ENCODE results near the gene PRKAR1B. TPM values are rescaled to one million over a fixed set of nuclear protein-coding genes. Genes with fewer than 3 reads are reported as not detected.

The PRKAR1B gene
- 7.4 and 14.0 TPM in 2 replicates for total RNA-seq

GRCh38 chr7:727104-727805 is at the start of gene PRKAR1B:
Gene PRKAR1B (minus strand): TSS chr7:727281. CDS start chr7:711505, 15,776 bp downstream.
- no peak for FAIRE-seq
- no peak for TF ChIP-seq CTCF (IDR thresholded peaks at IDR 0.05; ENCODE audit: insufficient read depth, low read length, severe bottlenecking)
- no peak for DNase-seq (ENCODE audit: low read depth)
- Histone ChIP-seq H3K4me3 (ENCODE audit: low read depth, low read length) (peak within 1 kb of the TSS; percentile 48), H3K27me3 (ENCODE audit: control insufficient read depth, insufficient read depth, low read length) (no peaks in the 10 kb centered on the region), H3K36me3 (ENCODE audit: control insufficient read depth, insufficient read depth, low read length) (no peaks in the 10 kb centered on the region)

- Histone ChIP-seq H3K4me3 (ENCODE audit: low read depth, low read length) (no peak overlapping the region), H3K27me3 (ENCODE audit: control insufficient read depth, insufficient read depth, low read length) (no peaks in the 10 kb centered on the region), H3K36me3 (ENCODE audit: control insufficient read depth, insufficient read depth, low read length) (peaks cover 19% of the 10 kb centered on the region)
- DNase-seq (ENCODE audit: low read depth): no peak
- TF ChIP-seq CTCF (IDR thresholded peaks at IDR 0.05; ENCODE audit: insufficient read depth, low read length, severe bottlenecking): no peak
- FAIRE-seq: no peak
Measured at GRCh38 chr7:776381-776780, 49.3 kb upstream of the PRKAR1B start.

- H3K4me3 ChIP-seq (ENCODE audit: low read depth, low read length): no peak overlapping the region
Measured at GRCh38 chr7:774161-775109, 47.4 kb upstream of the PRKAR1B start.

GRCh38 chr7:773622-773915 is 46.5 kb upstream of the PRKAR1B start:
- Histone ChIP-seq H3K27me3 (ENCODE audit: control insufficient read depth, insufficient read depth, low read length) (no peaks in the 10 kb centered on the region), H3K36me3 (ENCODE audit: control insufficient read depth, insufficient read depth, low read length) (peaks cover 18% of the 10 kb centered on the region), H3K4me3 (ENCODE audit: low read depth, low read length) (no peak overlapping the region)
- FAIRE-seq: no peak
- TF ChIP-seq CTCF (IDR thresholded peaks at IDR 0.05; ENCODE audit: insufficient read depth, low read length, severe bottlenecking): no peak
- DNase-seq (ENCODE audit: low read depth): no peak

More at GRCh38 chr7:774161-775109, 47.4 kb upstream of the PRKAR1B start:
- Histone ChIP-seq H3K36me3 (ENCODE audit: control insufficient read depth, insufficient read depth, low read length) (peaks cover 18% of the 10 kb centered on the region), H3K27me3 (ENCODE audit: control insufficient read depth, insufficient read depth, low read length) (no peaks in the 10 kb centered on the region)
- TF ChIP-seq CTCF (IDR thresholded peaks at IDR 0.05; ENCODE audit: insufficient read depth, low read length, severe bottlenecking): peak; percentile 96
- no peak for FAIRE-seq
- DNase-seq (ENCODE audit: low read depth): peak; percentile 12

GRCh38 chr7:772861-773621 is 46.0 kb upstream of the PRKAR1B start:
- no peak for FAIRE-seq
- no peaks in the 10 kb centered on the region for H3K27me3 ChIP-seq (ENCODE audit: control insufficient read depth, insufficient read depth, low read length)
- H3K36me3 ChIP-seq (ENCODE audit: control insufficient read depth, insufficient read depth, low read length): peaks cover 18% of the 10 kb centered on the region

More at GRCh38 chr7:772861-773621, 46.0 kb upstream of the PRKAR1B start:
- DNase-seq (ENCODE audit: low read depth): no peak
- TF ChIP-seq CTCF (IDR thresholded peaks at IDR 0.05; ENCODE audit: insufficient read depth, low read length, severe bottlenecking): no peak
- H3K4me3 ChIP-seq (ENCODE audit: low read depth, low read length): no peak overlapping the region

Data from bronchial epithelial cell (primary cell).